Suppressor macrophage treated with lipopolysaccharide for 4 hours (primary cell): Measurements from ENCODE around the gene PTPRM.

Source experiments
- DNase-seq: peaks from one replicate; pipeline ENCODE4 v3.0.0-alpha.2; 2020

Gene PTPRM

DNA sequence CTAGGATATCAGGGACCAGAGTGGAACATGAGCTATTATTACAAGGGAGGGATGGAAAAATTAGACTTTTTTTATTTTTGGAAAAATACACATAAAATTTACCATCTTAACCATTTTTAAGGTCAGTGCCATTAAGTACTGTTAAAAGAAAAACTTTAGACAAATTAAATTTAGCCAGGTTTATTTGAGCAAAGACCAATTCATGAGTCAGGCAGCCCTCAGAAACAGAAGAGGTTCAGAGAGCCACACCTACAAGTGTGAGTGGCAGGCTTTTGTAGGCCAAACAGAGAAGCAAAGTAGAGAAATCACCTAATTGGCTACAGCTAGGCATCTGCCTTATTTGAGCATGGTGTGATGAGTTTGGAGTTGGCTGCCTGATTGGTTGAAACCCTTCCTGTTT lies 740.8 kb downstream of the PTPRM start:
- no peak for DNase-seq

DNA sequence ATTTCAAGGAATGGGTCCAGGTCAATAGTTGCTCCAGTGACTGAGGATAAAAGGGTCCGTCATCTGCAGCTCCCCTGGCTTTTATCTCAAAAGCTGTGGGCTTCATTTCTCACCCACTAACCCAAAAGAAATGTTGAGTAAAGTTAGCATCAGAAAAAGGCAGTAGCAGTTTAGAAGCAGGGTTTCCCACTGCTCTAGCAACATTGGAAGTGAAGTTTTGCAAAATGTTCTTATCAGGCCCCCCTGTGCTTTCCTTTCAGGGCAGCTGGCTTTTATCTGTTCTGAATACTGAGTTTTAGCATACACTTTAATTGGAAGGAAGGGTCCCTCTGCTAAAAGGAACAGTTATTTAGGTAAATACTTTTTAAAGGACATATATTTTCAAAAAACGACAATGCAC lies 745.9 kb downstream of the PTPRM start:
- no peak for DNase-seq

- DNase-seq: no peak
Measured at GRCh38 chr18:8314124-8314523, 747.0 kb downstream of the PTPRM start.

DNA sequence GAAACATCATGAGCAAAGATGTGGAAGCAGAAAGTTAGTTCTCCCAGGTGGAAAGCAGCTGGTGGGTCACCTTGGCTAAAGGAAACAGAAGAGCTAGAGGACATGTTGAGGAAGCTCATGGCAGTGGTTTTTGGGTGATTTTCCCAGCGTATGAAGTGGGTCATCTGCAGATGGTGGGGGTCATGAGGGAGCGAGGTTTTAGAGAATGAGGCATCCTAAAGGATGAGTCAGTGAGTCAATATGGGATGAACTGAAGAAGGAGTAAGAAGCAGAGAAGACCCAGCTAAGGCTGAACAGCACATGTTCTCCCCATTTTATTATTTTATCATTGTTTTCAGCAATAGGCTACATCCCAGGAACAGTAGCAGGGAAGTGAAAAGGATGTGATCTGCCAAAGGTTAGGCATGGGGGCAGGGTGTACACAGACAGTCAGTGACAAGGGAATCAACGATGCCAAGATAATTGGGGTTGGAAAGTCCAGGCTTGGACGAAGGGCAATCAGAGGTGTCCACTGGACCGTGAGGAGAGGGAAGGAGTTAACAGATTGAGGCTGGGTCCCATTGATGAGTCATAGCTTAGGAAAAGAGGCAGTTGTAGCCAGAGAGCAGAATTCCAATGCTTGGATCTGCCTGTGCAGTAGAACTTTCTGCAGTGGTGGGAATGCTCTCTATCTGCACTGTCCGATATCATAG lies 752.8 kb downstream of the PTPRM start:
- DNase-seq: no peak

- no peak for DNase-seq
Measured at GRCh38 chr18:8322486-8322885, 755.4 kb downstream of the PTPRM start.

- no peak for DNase-seq
Measured at GRCh38 chr18:8324343-8325065, 757.4 kb downstream of the PTPRM start.

GRCh38 chr18:8326763-8327394 lies 759.8 kb downstream of the PTPRM start:
- DNase-seq: no peak

- DNase-seq: no peak
Measured at GRCh38 chr18:8328126-8328525, 761.0 kb downstream of the PTPRM start.

GRCh38 chr18:8329186-8329771 lies 762.2 kb downstream of the PTPRM start:
- no peak for DNase-seq

DNA sequence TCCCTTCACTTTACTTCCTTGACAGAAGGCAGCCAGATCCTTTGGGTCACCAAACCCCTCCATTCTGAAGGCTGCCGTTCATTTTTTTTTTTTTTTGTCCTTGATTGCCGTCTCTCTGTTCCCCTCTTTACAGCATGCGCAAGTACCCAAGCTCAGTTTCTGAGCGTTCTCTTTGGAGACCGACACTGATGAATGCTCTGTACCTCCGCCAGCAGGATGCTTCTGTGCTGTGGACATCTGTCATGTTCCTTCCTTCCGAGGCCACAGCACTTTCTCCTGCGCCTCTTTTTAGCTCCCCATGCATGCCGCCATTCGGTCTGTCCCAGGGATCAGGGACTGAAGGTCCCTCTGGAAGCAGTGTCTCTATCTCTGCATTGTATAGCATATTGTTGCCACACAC lies 763.5 kb downstream of the PTPRM start:
- no peak for DNase-seq

- DNase-seq: no peak
Measured at GRCh38 chr18:8332286-8332685, 765.2 kb downstream of the PTPRM start.

GRCh38 chr18:8333961-8334360 lies 766.8 kb downstream of the PTPRM start:
- no peak for DNase-seq

GRCh38 chr18:8337211-8337610 lies 770.1 kb downstream of the PTPRM start:
- no peak for DNase-seq

DNA sequence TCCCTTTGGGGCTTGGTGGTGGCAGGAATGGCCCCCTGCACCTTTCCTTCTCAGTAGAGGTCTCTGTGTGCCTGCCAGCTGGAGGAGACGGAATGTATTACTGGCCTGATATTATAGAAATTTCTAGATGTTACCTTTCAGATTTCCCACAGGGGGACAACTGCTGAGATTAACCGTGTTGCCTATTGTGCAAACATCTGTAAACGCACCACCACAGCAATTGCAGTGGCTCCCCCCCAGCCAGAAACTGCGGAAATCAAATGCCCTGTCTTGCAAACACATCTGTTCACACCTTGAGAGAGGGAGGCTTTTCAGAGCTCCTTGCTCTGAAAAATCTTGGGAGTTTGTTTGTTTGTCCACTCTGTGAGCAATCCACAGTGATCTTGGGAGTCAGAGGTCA lies 772.1 kb downstream of the PTPRM start:
- no peak for DNase-seq

DNA sequence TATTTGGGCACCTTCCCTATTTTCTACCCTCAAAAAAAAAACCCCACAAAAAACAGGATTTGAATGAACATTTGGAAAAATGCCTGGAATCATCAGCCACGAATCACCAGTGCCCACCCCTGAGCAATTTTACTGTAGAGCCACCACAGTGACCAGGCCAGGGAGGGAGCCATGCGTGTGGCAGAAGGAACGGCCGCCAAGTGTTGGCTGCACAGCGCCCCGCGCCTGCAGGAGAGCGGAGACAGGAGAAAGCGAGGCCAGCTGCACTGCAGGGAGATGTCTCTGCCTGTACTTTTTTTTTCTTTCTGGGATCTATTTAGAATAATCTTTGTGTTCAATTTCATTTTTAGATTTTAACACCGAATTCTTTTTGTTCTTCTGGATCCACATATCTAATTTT lies 772.8 kb downstream of the PTPRM start:
- no peak for DNase-seq

DNA sequence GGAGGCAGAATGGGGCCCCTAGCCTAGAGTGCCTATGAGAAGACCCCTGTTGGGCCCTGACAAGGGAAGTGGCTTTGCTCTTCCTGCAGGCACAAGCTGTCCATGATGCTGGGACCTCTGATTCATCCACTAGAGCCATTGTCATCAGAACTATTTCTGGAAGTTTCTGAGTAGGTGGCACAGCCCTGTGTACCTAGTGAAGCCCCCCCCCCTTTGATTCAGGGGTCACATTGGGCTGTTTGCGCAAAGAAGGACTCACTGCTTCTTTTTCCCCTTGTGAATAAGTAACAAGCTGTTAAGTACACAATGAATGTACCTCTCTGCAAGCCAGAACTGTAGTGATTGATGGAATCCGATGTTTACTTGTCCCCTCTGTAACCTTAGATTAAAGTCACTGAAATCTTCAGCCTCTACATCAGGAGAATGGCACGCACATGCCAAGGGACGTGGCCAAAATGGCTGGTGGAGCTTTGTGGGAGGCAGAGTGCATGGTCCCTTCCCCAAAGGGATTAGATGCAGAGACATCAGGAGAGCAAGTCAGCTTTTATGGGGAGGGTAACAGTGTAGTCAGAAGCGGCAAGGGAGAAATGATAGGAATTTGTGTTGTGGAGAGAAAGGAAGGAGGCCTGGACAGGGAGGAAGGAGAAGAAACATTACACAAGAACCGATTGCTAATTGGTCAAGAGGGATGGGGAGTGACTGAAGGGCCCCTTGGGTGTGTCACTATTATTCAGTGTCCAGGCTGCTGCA lies 774.5 kb downstream of the PTPRM start:
- DNase-seq: no peak

DNA sequence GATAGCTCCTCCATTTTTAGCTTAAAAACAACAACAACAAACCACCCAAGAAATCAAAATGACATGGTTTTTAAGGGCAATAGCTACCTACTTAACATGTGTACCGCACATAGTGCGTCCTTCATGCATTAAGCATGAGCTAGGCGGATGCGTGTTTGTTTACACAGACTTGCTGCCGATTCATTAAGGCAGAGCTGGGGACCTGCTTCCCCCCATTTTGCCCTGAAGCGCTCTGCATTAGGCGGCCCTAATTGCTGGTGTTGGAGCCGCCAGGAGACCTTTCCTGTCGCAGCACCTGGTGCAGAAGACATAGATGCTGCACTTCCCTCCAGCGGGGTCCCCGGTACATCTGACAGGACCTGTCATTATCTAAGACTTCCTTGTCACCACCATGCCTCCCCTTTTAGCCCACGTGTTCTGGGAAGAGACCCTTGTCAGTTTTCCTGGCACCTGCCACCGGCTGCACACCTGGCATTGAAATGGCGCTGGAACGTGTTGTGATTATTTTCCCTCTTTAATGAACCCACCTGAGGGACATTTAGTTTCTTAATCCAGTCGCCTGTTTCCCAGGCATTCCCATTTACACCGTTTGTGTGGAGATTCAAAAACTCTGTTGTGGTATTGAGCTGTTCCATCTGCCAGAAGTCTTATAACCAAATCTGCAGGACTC lies 781.1 kb downstream of the PTPRM start:
- DNase-seq: no peak

- no peak for DNase-seq
Measured at GRCh38 chr18:8349608-8350323, 782.6 kb downstream of the PTPRM start.

- no peak for DNase-seq
Measured at GRCh38 chr18:8350628-8351027, 783.5 kb downstream of the PTPRM start.

GRCh38 chr18:8351161-8351560 lies 784.0 kb downstream of the PTPRM start:
- no peak for DNase-seq

DNA sequence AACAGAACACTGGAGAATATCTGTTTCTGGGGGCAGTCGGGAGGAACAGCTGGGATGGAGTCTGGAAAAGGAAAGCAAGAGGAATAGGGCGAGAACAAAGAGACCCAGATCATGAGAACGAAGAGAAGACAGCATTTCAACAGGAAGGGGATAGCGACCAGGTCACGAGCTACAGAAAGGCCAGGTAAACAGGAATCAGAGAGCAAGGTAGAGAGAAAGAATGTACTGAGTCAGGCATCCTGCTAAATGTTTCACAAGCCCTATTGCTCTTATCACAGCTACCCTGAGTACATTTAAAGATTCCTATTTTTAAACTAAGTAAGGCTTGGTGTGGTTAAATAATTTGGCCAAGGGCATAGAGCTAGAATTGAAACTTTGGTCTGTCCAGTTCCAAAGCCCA lies 787.2 kb downstream of the PTPRM start:
- no peak for DNase-seq

GRCh38 chr18:8356001-8356400 lies 788.9 kb downstream of the PTPRM start:
- no peak for DNase-seq
